ENCODE results near the gene ATP6V1E1. TPM values are rescaled to one million over a fixed set of nuclear protein-coding genes. Genes with fewer than 3 reads are reported as not detected.
A peak's percentile ranks its signal among the peaks of the same experiment; 100 is the strongest.

Gene ATP6V1E1
- total and polyA plus RNA-seq, 9 of the 15 experiments (the other 6 are each of a cell fraction or from before 2014, with no cell fraction given): 122 to 249 (median 179) TPM

DNA sequence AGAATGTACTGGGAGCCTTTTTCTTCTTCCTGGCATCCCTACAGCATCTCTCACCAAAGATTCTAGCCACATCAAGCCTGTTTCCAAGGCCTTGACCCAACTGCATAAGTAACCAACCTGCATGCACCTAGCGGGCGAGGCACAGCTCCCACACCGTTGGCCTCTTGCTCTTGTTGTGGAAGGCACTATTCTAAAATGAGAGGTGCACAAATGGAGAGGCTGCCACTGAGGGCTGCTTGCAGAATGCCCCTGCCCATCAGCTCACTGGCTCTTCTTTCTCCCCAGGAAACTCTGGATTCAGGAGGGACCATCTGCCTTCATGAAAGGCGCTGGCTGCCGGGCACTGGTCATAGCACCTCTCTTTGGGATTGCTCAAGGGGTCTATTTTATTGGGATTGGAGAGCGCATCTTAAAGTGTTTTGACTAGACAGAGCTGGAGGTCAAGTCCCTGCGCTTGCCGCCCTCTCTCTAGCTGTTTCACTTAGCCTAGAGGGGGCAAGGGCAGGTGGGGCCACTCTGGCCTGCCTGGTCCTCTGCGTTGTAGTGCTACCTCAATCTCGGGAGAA, 38.7 kb downstream of the ATP6V1E1 start (continued):
- TF ChIP-seq POLR2AphosphoS2 (IDR thresholded peaks at IDR 0.05; ENCODE audit: low read length) (no peak; the same call in 1 of the 2 replicates), ZNF133 (CRISPR knock-in tag; IDR thresholded peaks at IDR 0.05) (no peak), MYNN (IDR thresholded peaks at IDR 0.05) (peak; percentile 32; the same call in 1 of the 2 replicates), MYNN (CRISPR knock-in tag; IDR thresholded peaks at IDR 0.05) (no peak), COPS2 (conservative IDR thresholded peaks at IDR 0.05) (no peak)
- TF ChIP-seq, protein P1, sequence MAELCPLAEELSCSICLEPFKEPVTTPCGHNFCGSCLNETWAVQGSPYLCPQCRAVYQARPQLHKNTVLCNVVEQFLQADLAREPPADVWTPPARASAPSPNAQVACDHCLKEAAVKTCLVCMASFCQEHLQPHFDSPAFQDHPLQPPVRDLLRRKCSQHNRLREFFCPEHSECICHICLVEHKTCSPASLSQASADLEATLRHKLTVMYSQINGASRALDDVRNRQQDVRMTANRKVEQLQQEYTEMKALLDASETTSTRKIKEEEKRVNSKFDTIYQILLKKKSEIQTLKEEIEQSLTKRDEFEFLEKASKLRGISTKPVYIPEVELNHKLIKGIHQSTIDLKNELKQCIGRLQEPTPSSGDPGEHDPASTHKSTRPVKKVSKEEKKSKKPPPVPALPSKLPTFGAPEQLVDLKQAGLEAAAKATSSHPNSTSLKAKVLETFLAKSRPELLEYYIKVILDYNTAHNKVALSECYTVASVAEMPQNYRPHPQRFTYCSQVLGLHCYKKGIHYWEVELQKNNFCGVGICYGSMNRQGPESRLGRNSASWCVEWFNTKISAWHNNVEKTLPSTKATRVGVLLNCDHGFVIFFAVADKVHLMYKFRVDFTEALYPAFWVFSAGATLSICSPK (IDR thresholded peaks at IDR 0.05; ENCODE audit: borderline replicate concordance): no peak

DNA sequence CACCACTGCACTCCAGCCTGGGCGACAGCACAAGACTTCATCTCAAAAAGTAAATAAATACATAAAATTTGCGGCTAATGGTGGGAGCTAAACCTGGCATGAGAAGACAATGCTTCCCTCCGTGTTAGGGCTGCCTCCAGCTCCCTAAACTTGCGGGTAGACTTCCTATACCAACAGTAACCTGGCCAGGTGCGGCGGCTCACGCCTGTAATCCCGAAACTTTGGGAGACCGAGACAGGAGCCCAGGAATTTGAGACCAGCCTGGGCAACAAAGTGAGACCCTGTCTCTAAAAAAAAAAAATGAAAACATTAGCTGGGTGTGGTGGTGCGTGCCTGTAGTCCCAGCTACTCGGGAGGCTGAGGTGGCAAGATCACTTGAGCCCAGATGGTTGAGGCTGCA, 39.9 kb downstream of the ATP6V1E1 start:
- Histone ChIP-seq H3K9me3 (replicated peaks; ENCODE audit: control insufficient read depth, insufficient read depth, low read depth, low read length) (no peaks in the 10 kb centered on the region), H3K36me3 (ENCODE audit: control insufficient read depth, insufficient read depth, low read length) (peaks cover 35% of the 10 kb centered on the region; the same call in 2 of the 3 replicates), H3K9me1 (ENCODE audit: control insufficient read depth, insufficient read depth, low read length) (no peaks in the 10 kb centered on the region), H2AFZ (ENCODE audit: low read depth, low read length) (no peak overlapping the region), H3K79me2 (ENCODE audit: control insufficient read depth, insufficient read depth, low read length) (no peaks in the 10 kb centered on the region), H3K27me3 (ENCODE audit: control insufficient read depth in 2 of 2, insufficient read depth in 2 of 2, low read length in 2 of 2) (peaks cover 0 to 4% of the 10 kb centered on the region in 2 experiments; a peak in 2 of 5 replicates), H3K4me3 (no peak overlapping the region), H3K4me2 (ENCODE audit: insufficient read depth, low read length) (no peak overlapping the region), H3K9ac (ENCODE audit: insufficient read depth in 1 of 2, low read depth in 2 of 2, low read length in 2 of 2) (no peak overlapping the region), H3K27ac (ENCODE audit: extremely low read depth, low read depth, low read length) (no peak overlapping the region), H4K20me1 (replicated peaks; ENCODE audit: control insufficient read depth, insufficient read depth, low read length) (no peaks in the 10 kb centered on the region), H3K4me1 (replicated peaks in 1 of 2; ENCODE audit: control insufficient read depth in 2 of 2, insufficient read depth in 2 of 2, low read length in 2 of 2) (no peaks in the 10 kb centered on the region)
- ATAC-seq (no peak), FAIRE-seq (no peak), DNase-seq (ENCODE audit: extremely low read depth in 1 of 4, low spot score in 3 of 4) (no peak)
- 75% methylated on average over 11 of the region's 11 CpGs for WGBS (ENCODE audit: insufficient coverage, low coverage, missing lambda C conversion rate)
- BruUV-seq (replicated peaks): no TSS peak
- ChIA-PET POLR2A (interaction anchor here (0.6 to 1.9 kb wide), 6 partner anchors 9 to 199 kb away, joined by 3 to 12 read pairs (median 4); no protein-coding TSS in a partner anchor), CTCF (ENCODE audit: low intra/inter-chr PET ratio) (no interaction called here)
- intact Hi-C loops (cut with micrococcal nuclease) (no loop called here), in situ Hi-C loops (cut with MboI) (no loop called here)
- no peak for TF ChIP-seq ZNF175 (CRISPR knock-in tag; IDR thresholded peaks at IDR 0.05; ENCODE audit: low read depth)
- no peak for TF ChIP-seq BRCA1 (IDR thresholded peaks at IDR 0.05)
- TF ChIP-seq BRCA1 (CRISPR knock-in tag; IDR thresholded peaks at IDR 0.05): no peak
- no peak for TF ChIP-seq CHD2 (IDR thresholded peaks at IDR 0.05; ENCODE audit: low read depth, low read length)
- TF ChIP-seq NFIX (CRISPR knock-in tag; IDR thresholded peaks at IDR 0.05; ENCODE audit: low read depth): no peak
- no peak for TF ChIP-seq LARP7 (IDR thresholded peaks at IDR 0.05)
- no peak for TF ChIP-seq RBM25 (IDR thresholded peaks at IDR 0.05; ENCODE audit: low read depth, low read length, severe bottlenecking)
- TF ChIP-seq RBM15 (IDR thresholded peaks at IDR 0.05; ENCODE audit: insufficient read depth, low read length): no peak
- TF ChIP-seq, protein P2, sequence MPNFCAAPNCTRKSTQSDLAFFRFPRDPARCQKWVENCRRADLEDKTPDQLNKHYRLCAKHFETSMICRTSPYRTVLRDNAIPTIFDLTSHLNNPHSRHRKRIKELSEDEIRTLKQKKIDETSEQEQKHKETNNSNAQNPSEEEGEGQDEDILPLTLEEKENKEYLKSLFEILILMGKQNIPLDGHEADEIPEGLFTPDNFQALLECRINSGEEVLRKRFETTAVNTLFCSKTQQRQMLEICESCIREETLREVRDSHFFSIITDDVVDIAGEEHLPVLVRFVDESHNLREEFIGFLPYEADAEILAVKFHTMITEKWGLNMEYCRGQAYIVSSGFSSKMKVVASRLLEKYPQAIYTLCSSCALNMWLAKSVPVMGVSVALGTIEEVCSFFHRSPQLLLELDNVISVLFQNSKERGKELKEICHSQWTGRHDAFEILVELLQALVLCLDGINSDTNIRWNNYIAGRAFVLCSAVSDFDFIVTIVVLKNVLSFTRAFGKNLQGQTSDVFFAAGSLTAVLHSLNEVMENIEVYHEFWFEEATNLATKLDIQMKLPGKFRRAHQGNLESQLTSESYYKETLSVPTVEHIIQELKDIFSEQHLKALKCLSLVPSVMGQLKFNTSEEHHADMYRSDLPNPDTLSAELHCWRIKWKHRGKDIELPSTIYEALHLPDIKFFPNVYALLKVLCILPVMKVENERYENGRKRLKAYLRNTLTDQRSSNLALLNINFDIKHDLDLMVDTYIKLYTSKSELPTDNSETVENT (CRISPR knock-in tag; IDR thresholded peaks at IDR 0.05): no peak
- no peak for TF ChIP-seq SRSF3 (IDR thresholded peaks at IDR 0.05; ENCODE audit: insufficient read depth, low read length)
- no peak for TF ChIP-seq GTF2A2 (tag; IDR thresholded peaks at IDR 0.05)
- TF ChIP-seq, protein P3, sequence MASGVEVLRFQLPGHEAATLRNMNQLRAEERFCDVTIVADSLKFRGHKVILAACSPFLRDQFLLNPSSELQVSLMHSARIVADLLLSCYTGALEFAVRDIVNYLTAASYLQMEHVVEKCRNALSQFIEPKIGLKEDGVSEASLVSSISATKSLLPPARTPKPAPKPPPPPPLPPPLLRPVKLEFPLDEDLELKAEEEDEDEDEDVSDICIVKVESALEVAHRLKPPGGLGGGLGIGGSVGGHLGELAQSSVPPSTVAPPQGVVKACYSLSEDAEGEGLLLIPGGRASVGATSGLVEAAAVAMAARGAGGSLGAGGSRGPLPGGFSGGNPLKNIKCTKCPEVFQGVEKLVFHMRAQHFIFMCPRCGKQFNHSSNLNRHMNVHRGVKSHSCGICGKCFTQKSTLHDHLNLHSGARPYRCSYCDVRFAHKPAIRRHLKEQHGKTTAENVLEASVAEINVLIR (CRISPR knock-in tag; IDR thresholded peaks at IDR 0.05): no peak
- no peak for TF ChIP-seq PHF21A (IDR thresholded peaks at IDR 0.05; ENCODE audit: borderline replicate concordance, low read depth)
